ENCODE results near the gene CDC42.
A peak's percentile ranks its signal among the peaks of the same experiment; 100 is the strongest.

The CDC42 gene

DNA sequence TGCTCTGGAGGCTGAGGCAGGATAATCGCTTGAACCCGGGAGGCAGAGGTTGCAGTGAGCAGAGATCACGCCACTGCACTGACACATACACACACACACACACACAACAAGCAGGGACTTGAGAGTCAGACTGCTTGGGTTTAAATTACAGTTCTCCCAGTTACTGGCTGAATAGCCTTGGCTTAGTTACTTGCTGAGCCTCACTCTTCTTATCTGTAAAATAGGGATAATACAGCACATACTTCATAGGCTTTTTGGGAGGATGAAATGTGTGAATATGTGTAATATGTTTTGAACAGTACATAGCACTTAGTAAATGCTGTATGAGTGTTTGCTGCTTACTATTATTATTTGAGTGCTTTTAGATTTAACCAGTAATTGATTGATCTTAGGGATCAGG lies 23.8 kb downstream of the CDC42 start:
- no peak for DNase-seq (ENCODE audit: low spot score)

DNA sequence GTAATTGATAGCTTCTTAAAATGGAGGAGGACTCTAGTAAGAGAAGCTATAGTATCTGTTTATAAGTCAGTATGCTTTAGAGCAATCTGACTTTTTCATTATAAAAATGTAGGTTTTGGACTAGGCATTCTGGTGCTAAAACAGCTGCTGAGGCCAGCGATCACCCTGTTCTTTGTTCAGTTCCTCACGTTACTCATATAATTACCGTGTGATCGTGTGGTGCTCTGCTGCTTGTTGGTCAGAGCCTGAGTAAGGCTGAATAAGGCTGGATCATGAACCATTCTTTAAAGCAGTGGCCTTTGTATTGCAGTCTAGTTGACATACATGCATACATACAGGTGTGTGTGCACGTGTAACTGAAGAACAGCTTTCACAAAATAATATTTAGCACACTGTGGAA lies 25.2 kb downstream of the CDC42 start:
- DNase-seq (ENCODE audit: low spot score) = no peak

DNA sequence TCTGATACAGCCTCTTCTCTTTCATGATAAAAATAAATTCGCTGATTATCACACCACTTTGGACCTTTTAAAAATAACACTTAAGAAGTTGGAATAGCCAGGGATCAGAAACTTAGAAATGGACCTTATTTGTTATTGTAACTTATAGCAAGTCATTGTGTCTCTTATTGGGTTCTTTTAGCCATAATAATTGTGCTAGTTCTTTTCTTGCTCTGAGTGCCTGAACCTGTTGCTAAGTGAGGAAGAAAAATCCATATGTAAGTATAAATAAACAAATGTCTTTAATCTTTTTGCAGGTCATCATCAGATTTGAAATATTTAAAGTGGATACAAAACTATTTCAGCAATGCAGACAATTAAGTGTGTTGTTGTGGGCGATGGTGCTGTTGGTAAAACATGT lies 25.6 kb downstream of the CDC42 start:
- no peak for DNase-seq (ENCODE audit: low spot score)

DNA sequence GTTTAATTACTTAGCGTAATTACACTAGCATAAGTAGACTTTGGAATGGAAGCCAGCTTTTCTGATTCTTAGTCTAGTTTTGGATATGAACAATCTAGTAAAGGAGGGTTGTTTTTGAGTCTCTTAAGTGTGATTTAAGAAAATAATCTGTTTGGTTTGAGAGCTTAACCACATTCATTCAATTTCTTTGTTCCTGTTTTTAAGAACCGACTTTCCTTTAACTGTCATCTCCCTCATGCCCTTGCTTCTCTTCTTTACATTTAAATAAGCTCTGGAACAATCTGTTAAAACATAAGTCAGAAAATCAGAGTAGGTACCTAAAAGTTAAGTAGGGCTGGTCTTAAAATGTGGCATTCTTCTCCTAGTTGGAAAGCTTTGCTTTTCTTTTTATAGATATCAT lies 27.7 kb downstream of the CDC42 start:
- DNase-seq (ENCODE audit: low spot score) = no peak

DNA sequence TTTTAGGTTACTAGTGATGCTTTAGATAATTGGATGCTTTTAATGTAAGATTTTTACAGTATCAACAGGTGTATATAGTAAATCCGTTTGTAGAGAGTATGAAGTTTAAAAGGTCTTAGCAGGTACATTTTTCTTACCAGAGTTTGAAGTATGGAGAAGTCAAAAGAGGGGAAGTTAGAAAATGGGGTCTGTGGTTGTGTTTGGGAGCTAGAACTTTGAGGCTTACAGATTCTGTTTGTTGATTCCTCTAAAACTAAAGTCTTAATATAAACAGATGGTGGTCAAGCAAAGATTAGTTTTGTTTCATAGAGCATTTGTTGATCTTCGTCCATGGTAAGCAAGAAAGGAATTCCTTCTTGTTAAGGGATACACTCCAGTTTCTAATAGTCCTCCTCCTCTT lies 35.8 kb downstream of the CDC42 start:
- DNase-seq (ENCODE audit: low spot score) = no peak

DNA sequence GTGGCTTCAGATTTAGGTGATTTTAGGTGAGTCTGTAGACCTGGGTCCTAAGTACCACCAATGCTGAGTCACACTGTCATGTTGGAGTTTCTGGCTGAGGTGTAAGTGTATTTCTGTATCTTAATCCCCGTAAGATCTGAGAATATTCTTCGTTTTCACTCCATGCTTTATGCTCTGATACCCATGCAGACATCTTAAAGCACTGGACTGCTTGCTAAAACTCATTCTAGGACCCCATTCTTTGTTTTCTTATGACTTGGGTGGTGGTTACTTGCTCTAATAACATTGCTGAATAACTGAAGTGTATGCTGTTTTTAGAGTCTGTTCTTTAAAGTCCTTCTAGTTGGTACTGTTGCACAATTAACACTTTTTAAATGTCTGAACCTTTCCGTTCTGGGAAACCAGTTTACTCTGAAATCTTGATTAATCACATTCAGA lies 36.6 kb downstream of the CDC42 start:
- no peak for DNase-seq (ENCODE audit: low spot score)

DNA sequence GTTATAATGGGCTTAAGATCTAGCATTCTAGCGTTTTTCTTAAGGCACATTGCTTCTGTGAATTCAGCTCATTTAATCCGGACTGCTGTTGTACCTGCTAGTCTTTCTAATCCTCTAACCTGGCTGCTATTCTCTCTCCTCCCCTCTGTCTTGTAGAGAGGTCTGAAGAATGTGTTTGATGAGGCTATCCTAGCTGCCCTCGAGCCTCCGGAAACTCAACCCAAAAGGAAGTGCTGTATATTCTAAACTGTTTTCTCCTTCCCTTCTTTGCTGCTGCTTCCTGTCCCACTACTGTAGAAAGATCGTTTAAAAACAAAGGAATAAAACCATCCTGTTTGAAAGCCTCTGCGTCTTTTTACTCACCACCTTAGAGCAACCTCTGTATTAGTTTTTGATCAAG lies 37.3 kb downstream of the CDC42 start:
- no peak for DNase-seq (ENCODE audit: low spot score)

DNA sequence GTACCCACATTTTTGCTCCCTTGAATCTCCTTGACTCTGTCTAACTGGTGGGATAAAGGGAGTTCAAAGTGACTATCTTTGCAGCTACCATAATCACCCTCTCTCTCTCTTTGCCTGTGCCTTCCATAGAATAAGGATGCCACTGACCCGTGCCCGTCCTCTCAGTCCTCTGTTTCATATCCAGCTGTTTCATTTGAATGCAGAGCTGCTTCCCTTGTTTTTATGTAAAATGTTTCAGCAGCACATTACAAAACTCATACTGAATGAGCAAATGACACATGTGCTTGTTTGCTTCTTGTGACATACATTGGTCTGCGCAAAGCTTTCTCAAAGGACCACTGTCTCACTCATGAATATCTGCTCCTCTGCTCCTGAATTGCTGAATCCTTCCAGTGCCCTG lies 38.4 kb downstream of the CDC42 start:
- DNase-seq (ENCODE audit: low spot score) = no peak

DNA sequence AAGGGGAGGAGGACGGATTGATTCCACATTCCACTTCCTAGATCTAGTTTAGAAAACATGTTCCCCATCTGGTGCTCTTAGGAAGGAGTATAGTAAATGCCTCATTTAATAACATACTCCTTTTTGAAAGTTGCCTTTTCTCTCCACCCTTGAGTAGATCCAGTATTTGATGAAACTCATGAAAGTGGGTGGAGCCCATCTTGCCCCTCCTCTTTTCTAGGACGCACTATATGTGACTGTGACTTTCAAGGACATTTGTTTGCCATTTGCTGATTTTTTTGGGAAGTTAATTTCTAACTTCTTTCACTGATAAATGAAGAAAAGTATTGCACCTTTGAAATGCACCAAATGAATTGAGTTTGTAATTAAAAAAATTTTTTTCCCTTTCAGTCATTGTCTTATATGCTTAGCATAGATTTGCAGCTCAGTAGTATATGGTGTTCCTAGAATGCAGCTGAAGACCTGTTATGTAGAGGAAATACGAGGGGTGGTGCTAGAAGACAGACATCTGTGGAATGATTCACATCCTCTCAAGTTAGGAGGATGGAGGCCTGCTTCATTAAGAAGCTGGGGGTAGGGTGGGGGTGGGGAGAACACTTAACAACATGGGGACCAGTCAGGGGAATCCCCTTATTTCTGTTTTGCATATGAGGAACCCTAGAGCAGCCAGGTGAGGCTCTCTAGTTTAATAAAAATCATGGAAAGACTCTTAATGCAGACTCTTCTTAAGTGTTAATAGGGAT lies 39.7 kb downstream of the CDC42 start:
- DNase-seq (ENCODE audit: low spot score) = peak; percentile 65

DNA sequence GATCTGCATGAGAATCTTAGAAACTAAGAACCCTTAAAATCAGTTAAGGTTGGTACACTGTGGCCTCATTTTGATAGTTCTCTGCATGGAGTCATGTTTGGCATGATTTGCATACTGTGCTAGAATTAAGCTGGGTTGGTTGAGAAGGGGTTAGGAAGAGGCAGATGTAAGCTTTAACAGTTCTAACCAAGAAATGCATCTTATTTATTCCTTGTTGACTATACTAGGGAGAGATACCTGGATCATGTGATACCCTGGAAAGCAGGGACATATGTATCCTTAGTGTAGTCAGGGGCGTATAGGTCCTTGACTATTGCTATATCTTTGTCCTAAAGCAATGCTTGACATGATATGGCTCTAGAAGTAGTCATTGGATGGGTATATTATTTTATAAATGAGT lies 41.0 kb downstream of the CDC42 start:
- no peak for DNase-seq (ENCODE audit: low spot score)

DNA sequence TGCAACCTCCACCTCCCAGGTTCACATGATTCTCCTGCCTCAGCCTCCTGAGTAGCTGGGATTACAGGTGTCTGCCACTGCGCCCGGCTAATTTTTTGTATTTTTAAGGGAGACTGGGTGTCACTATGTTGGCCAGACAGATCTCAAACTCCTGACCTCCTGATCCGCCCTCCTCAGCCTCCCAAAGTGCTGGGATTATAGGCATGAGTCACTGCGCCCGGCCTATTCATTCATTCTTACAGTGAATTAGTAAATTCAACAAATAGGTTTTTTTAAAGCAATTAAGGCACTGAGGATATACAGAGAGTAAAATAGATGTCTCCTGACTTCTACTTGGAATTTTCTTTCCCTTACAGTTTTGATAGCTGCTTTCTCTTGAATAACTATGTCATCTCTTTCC lies 43.5 kb downstream of the CDC42 start:
- DNase-seq (ENCODE audit: low spot score) = no peak

DNA sequence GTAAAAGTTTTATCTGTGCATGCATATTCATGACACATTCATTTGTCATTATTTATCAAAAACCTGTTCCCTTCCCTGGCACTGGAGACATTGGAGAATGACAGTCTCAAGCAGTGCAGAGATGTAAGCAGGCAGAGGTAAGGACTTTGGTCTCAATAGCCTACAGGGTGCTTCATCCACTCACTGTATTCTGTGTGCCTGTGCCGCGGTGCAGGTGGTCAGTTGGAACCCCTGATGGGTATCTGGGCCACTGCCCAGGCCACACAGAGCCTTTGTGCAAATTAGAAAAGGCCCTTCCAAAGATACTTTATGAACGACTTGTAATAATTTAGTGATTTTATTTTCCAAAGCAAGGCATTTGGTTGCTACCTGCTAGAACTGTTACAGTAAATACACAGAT lies 44.0 kb downstream of the CDC42 start:
- no peak for DNase-seq (ENCODE audit: low spot score)

DNA sequence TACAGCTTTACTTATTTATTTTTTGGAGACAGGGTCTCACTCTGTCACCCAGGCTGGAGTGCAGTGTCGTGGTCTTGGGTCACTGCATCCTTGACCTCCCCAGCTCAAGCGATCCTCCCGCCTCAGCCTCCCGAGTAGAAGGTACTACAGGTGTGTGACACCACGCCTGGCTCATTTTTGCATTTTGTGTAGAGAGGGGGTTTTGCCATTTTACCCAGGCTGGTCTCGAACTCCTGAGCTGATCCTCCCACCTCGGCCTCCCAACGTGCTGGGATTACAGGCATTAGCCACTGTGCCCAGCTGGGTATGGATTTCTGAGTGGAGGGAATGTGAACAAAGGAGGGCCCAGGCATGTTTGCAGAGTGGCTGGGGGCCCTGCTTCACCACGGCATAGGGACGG lies 46.2 kb downstream of the CDC42 start:
- no peak for DNase-seq (ENCODE audit: low spot score)

DNA sequence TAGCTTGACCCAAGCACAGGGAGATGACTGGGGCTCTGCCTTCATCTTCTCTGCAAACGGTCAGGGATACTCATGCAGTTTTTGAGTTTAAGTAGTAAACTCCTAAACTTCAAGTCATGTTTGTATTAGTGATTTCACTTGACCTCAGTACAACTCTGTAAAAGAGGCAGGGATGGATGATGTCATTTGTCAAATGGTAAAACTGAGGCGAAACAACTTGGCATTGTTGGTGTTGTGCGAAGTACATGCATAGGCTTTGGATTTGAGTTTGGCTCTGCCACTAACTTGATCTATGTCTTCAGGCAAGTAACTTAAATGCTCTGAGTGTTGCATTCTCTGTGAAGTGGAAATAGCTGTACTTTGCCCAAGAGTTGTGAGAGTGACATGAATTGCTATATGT lies 47.7 kb downstream of the CDC42 start:
- no peak for DNase-seq (ENCODE audit: low spot score)

DNA sequence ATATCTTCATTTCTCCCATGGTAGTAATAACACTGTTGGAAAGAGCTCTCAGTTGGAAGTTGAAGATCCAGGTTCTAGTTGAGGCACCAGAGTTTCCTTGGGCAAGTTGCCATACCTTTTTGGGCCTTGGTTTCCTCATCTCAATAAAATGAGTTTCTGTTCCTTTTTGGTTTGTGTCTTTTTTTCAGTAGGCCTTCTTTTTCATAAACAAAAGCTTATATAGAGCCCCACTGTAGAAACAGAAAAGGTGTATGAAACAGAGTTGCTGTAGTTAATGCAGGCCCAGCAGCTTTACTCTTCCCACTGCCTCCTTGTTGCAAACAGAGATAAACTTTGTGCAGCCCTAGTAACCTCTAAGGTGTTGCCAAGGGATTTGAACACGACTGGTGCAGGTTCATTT lies 48.7 kb downstream of the CDC42 start:
- DNase-seq (ENCODE audit: low spot score) = no peak

DNA sequence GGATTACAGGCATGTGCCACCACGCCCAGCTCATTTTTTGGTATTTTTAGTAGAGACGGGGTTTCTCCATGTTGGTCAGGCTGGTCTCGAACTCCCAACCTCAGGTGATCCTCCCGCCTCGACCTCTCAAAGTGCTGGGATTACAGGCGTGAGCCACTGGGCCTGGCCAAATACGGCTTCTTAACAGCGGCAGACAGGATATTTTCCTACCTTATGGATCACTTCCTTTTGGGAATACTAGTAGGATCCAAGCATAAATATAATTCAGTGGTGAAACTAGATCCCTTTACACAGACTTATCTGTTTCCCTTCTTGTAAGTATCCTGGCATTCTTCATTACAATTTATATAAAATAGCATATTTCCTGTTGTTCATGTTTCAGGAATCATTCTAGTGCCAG lies 49.5 kb downstream of the CDC42 start:
- no peak for DNase-seq (ENCODE audit: low spot score)

DNA sequence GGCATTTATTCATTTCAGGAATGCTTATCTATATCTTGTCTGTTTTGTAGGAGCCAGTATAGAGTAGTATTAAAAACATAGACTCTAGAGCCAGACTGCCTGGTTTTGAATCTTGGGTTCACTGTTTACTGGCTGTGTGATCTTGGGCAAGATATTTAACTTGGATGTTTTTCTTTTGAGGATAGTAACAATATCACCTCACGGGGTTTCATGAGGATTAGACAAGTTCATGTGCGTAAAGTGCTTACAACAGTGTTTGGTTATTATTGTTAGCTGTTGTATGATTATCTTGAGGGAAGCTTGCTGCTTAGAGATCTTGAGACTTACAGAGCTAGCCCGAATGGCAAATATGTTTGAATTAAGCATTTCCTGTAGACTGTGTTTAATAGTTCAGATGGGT lies 50.2 kb downstream of the CDC42 start:
- DNase-seq (ENCODE audit: low spot score) = no peak

DNA sequence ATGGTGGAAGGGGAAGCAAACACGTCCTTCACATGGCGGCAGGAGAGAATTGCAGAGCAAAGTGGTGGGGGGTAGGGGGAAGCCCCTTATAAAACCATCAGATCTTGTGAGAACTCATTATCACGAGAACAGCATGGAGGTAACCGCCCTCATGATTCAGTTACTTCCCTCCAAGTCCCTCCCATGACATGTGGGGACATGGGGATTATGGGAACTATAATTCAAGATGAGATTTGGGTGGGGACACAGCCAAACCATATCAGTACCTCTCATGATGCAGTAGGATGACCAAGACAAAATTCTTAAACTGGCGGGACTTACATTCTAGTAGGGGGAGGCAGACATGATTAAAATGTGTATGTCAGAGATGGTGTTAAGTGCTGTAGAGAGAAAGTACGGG lies 51.6 kb downstream of the CDC42 start:
- DNase-seq (ENCODE audit: low spot score) = no peak

DNA sequence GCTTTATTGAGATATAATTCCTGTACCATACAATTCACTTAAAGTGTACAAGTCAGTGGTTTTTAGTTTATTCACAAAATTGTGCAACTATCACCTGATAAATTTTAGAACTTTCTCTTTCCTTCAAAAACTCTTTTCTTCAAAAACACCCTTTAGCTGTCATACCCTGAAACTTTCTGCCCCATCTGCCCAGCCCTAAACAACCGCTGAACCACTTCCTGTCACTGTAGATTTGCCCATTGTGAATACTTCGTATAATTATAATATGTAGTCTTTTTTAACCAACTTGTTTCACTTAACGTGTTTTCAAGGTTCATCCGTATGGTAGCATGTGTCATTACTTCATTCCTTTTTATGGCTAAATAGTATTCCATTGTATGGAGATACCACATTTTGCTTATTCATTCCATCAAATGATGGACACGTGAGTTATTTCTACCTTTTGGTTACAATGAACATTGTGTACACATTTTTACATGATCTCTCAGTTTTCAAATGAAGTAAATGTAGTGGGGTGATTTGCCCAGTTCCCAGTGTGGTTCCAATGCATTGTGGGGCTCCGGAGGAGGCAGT lies 52.4 kb downstream of the CDC42 start:
- no peak for DNase-seq (ENCODE audit: low spot score)

DNA sequence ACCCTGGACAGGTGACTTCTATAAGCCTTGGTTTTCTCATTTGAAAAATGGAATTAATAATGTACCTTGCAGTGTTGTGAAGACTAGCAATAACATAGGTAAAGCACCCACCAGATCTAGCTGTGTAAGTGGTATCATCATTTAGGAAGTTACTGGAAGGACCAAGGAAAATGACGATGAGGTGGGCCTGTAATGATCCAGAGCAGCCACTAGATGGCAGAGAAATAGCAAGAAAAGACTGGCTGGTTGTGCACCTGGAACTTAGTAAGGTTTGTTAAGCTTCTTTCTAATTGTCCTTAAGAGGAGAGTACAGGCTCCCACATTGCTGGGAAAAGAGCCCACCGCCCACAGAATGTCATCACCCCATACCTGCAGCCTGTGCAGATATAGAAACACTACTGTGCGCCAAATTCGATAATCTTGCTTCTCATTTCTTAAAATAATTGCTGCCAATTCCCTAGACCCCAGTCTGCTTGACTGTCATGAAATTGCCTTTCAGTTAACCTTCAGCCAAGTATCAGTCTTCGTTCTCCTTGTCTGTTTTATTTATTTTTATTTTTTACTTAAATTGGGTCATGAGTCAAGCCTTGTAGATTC lies 53.2 kb downstream of the CDC42 start:
- peak; percentile 71 for DNase-seq (ENCODE audit: low spot score)

DNA sequence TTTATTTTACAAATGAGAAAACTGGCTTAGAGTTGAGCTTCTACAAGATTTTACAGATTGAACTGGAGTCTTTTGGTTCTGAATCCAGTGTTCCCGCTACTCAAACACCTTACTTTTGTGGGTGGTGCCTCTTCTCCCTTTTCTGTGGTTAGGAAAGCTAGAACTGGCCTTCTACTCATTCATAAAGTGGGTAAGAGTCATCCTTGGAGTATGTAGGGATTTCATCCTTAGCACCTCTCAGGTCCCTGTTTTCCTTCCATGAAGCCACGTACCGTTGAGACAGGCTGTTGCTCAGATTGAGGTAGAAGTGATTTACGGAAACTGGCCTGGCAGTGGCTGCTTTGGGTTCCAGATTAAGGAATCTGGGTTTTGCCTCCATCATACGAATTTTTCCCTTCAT lies 54.6 kb downstream of the CDC42 start:
- no peak for DNase-seq (ENCODE audit: low spot score)

DNA sequence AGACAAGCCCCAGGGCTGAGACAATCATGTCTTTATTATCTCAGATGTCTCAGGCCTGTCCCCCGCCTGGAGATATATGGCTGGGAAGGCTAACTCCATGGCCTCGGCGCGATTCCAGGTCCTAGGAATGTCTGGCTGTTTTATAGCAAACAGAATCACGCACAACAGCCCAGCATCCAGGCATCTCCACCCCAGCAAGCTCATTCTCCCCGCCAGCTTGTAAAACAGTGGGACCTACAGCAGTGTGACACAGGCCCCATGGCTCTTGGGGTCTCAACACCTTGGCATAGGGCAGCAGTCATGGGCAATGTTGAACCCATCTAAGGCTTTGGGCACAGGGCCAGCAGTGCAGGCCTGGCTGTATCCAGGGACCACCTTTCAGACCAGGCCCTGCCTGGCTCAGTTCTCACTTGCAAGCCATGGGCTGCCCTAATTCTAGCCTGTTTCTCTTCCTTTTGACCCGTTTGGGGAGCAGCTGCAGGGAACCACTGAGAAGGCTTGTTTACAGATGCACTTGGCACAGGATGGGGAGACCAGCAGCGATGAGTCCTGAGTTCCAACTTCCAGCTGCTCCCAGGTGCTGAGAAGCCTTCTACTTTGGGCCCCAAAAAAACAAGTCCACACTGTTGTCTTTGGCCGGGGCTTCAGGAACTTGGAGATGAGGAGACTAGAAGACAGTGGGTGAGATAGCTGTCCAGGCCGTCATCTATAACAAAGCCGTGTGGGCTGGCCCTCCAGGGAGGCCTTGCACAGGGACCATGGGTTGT lies 56.0 kb downstream of the CDC42 start:
- DNase-seq (ENCODE audit: low spot score) = no peak

DNA sequence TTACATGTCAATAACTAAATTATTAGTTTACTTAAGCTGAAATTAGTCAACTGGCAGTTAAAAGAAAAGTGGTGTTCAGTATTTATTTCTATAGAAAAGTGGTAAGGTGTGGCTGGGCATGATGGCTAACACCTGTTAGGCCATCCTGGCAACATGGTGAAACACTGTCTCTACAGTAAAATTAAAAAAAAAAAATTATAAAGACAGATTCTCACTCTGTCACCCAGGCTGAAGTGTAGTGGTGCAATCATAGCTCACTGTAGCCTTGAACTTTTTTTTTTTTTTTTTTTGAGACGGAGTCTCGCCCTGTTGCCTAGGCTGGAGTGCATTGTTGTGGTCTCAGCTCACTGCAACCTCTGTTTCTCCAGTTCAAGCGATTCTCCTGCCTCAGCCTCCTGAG lies 57.5 kb downstream of the CDC42 start:
- no peak for DNase-seq (ENCODE audit: low spot score)

Measured in NAMALWA (cell line).